H9 (cell line): ENCODE measurements around the gene KATNB1. TPM values are rescaled to one million over a fixed set of nuclear protein-coding genes. Genes with fewer than 3 reads are reported as not detected.

Source experiments
- DNase-seq: peaks from one replicate; pipeline ENCODE4 v3.0.0-alpha.2; 2017
- H2AFZ ChIP-seq: one replicate; pipeline ENCODE4 v1.6.1; 2013; ENCODE audit warnings: mild to moderate bottlenecking, low read length, control low read depth, moderate library complexity
- H2AK5ac ChIP-seq: 2 replicates; pipeline ENCODE4 v1.6.1; 2013; ENCODE audit warnings: low read length, control low read depth, mixed read lengths; ENCODE audit not compliant: insufficient read length
- H2BK120ac ChIP-seq: one replicate; pipeline ENCODE4 v1.6.1; 2013; ENCODE audit warnings: low read depth, mild to moderate bottlenecking, low read length, control low read depth, inconsistent platforms; ENCODE audit not compliant: poor library complexity, severe bottlenecking
- H2BK12ac ChIP-seq: 2 replicates; pipeline ENCODE4 v1.6.1; 2013; ENCODE audit warnings: low read length, control low read depth, mixed read lengths, low read depth; ENCODE audit not compliant: insufficient read length
- H2BK15ac ChIP-seq: 2 replicates; pipeline ENCODE4 v1.6.1; 2013; ENCODE audit warnings: low read depth, low read length, control low read depth
- H2BK20ac ChIP-seq: one replicate; pipeline ENCODE4 v1.6.1; 2013; ENCODE audit warnings: low read depth, mild to moderate bottlenecking, low read length, control low read depth, inconsistent platforms; ENCODE audit not compliant: poor library complexity, severe bottlenecking
- H2BK5ac ChIP-seq: 2 replicates; pipeline ENCODE4 v1.6.1; 2013; ENCODE audit warnings: low read length, control low read depth, mixed read lengths; ENCODE audit not compliant: insufficient read length
- H3K14ac ChIP-seq: 2 replicates; pipeline ENCODE4 v1.6.1; 2013; ENCODE audit warnings: low read length, control low read depth; ENCODE audit not compliant: insufficient read depth
- H3K18ac ChIP-seq: 2 replicates; pipeline ENCODE4 v1.6.1; 2013; ENCODE audit warnings: low read depth, mild to moderate bottlenecking, mixed read lengths, low read length, control low read depth; ENCODE audit not compliant: insufficient read length
- H3K23ac ChIP-seq: 2 replicates; pipeline ENCODE4 v1.6.1; 2013; ENCODE audit warnings: low read length, control low read depth, mixed read lengths, low read depth; ENCODE audit not compliant: insufficient read length
- H3K23me2 ChIP-seq: 2 replicates; pipeline ENCODE4 v1.6.1; 2013; ENCODE audit warnings: low read depth, mild to moderate bottlenecking, mixed read lengths, low read length, control low read depth; ENCODE audit not compliant: insufficient read length, poor library complexity, severe bottlenecking
- H3K27ac ChIP-seq: 2 replicates; pipeline ENCODE4 v1.5.1; 2013; ENCODE audit warnings: low read length, control low read depth, mixed read lengths, low read depth; ENCODE audit not compliant: insufficient read length
- H3K27me3 ChIP-seq: 2 replicates; pipeline ENCODE4 v1.6.1; 2013; ENCODE audit warnings: low read length, control low read depth, inconsistent platforms; ENCODE audit not compliant: insufficient read depth
- H3K4ac ChIP-seq: 2 replicates; pipeline ENCODE4 v1.6.1; 2013; ENCODE audit warnings: low read depth, mild to moderate bottlenecking, control low read depth, inconsistent platforms, low read length, moderate library complexity
- H3K4me1 ChIP-seq: 2 replicates; pipeline ENCODE4 v1.6.1; 2013; ENCODE audit warnings: low read length, control low read depth, inconsistent platforms; ENCODE audit not compliant: insufficient read depth
- H3K4me2 ChIP-seq: 2 replicates; pipeline ENCODE4 v1.6.1; 2013; ENCODE audit warnings: low read length, control low read depth, mixed read lengths; ENCODE audit not compliant: insufficient read length, insufficient read depth
- H3K56ac ChIP-seq: 2 replicates; pipeline ENCODE4 v1.6.1; 2013; ENCODE audit warnings: low read depth, mild to moderate bottlenecking, mixed read lengths, low read length, control low read depth; ENCODE audit not compliant: insufficient read length
- H3K79me1 ChIP-seq: 2 replicates; pipeline ENCODE4 v1.6.1; 2013; ENCODE audit warnings: low read depth, mild to moderate bottlenecking, moderate library complexity, low read length, control low read depth, inconsistent platforms; ENCODE audit not compliant: insufficient read depth, poor library complexity, severe bottlenecking
- H3K79me2 ChIP-seq: 2 replicates; pipeline ENCODE4 v1.6.1; 2013; ENCODE audit warnings: low read length, control low read depth, inconsistent platforms; ENCODE audit not compliant: insufficient read depth
- H3K9ac ChIP-seq: 2 replicates; pipeline ENCODE4 v1.6.1; 2013; ENCODE audit warnings: low read length, control low read depth, mixed read lengths; ENCODE audit not compliant: insufficient read length; ENCODE audit errors: extremely low read depth
- H3K9me3 ChIP-seq: one replicate; pipeline ENCODE4 v1.6.1; 2013; ENCODE audit warnings: low read depth, low read length, inconsistent platforms; ENCODE audit not compliant: control insufficient read depth
- H3T11ph ChIP-seq: one replicate; pipeline ENCODE4 v1.6.1; 2013; ENCODE audit warnings: mild to moderate bottlenecking, low read length, control low read depth, inconsistent platforms
- H4K20me1 ChIP-seq: one replicate; pipeline ENCODE4 v1.6.1; 2013; ENCODE audit not compliant: control insufficient read depth, insufficient read length, insufficient read depth
- H4K5ac ChIP-seq: 2 replicates; pipeline ENCODE4 v1.6.1; 2013; ENCODE audit warnings: low read depth, mild to moderate bottlenecking, mixed read lengths, low read length, control low read depth; ENCODE audit not compliant: insufficient read length
- H4K8ac ChIP-seq: replicated peaks from 2 replicates; pipeline ENCODE4 v1.6.1; 2013; ENCODE audit warnings: low read length, control low read depth, mixed read lengths, low read depth; ENCODE audit not compliant: insufficient read length
- H4K91ac ChIP-seq: 2 replicates; pipeline ENCODE4 v1.6.1; 2013; ENCODE audit warnings: low read depth, mild to moderate bottlenecking, moderate library complexity, mixed read lengths, low read length, control low read depth; ENCODE audit not compliant: insufficient read length
- H3K27ac Mint-ChIP-seq, 3 experiments: 2 replicates in 2 of 3; 3 replicates in 1 of 3; pipeline ENCODE4 v1.8.0; 2020 to 2021; ENCODE audit warnings: mixed read lengths in 3 of 3, mild to moderate bottlenecking in 1 of 3, moderate library complexity in 1 of 3
- H3K27me3 Mint-ChIP-seq: 2 replicates; pipeline ENCODE4 v1.8.0; 2021; ENCODE audit warnings: low read depth, mild to moderate bottlenecking, moderate library complexity, mixed read lengths
- H3K36me3 Mint-ChIP-seq, 3 experiments: 2 replicates in 2 of 3; 3 replicates in 1 of 3; pipeline ENCODE4 v1.8.0; 2020 to 2021; ENCODE audit warnings: low read depth in 3 of 3, mixed read lengths in 3 of 3; ENCODE audit not compliant: insufficient read depth in 1 of 3
- H3K4me1 Mint-ChIP-seq, 2 experiments: 2 replicates each; pipeline ENCODE4 v1.8.0; 2020; ENCODE audit warnings: mixed read lengths in 2 of 2
- H3K4me3 Mint-ChIP-seq, 2 experiments: 2 replicates in 1 of 2; 3 replicates in 1 of 2; pipeline ENCODE4 v1.8.0; 2020 to 2021; ENCODE audit warnings: mild to moderate bottlenecking in 2 of 2, mixed read lengths in 2 of 2, moderate library complexity in 1 of 2
- H3K9me3 Mint-ChIP-seq, 2 experiments: 2 replicates in 1 of 2; 3 replicates in 1 of 2; pipeline ENCODE4 v1.8.0; 2020; ENCODE audit warnings: mild to moderate bottlenecking in 2 of 2, mixed read lengths in 2 of 2, moderate library complexity in 1 of 2
- WGBS: extraction: QIAGEN DNeasy Blood & Tissue Kit; methylation state at CpG from one replicate; pipeline ENCODE4 v1.1.7; 2013; ENCODE audit warnings: missing lambda C conversion rate, low lambda C conversion rate, mixed read lengths; ENCODE audit not compliant: insufficient read length; ENCODE audit errors: extremely low coverage; 5-methylcytosine and 5-hydroxymethylcytosine counted together
- total RNA-seq: library from RNA; stranded (reverse); gene quantifications from 2 replicates; pipeline ENCODE4 v1.2.1, GENCODE V29; 2021
- TF ChIP-seq, protein P1 (sequence below): fragments of 200-600 bp; sonication (generic); conservative IDR thresholded peaks from 3 replicates; pipeline ENCODE4 v1.8.0; 2021; ENCODE audit warnings: antibody characterized with exemption, mild to moderate bottlenecking

The KATNB1 gene
- total RNA-seq, 1 experiment from 2014 or later: 29.9 TPM

DNA sequence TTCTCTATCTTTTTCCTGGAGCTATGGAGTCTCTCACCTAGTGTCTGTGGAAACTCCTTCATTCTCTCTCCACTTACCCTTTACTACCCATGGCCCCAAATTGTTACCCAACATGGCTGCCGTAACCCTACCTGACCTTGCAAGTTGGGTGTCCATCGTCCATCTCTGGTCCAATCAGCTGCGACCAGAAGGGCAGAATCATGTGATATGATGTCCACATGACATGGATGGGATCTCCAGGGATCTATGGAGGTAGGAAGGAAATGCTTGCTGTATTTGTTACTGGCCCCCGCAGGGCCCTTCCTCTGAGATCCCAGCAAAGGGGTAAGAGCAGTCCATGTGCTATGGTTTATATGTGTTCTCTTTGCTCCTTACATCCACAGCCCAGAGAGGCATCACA lies 49.0 kb upstream of the KATNB1 start:
- no peak overlapping the region for H3K56ac ChIP-seq
- H3T11ph ChIP-seq: no peak overlapping the region
- Mint-ChIP-seq H3K27ac (no peak overlapping the region; a peak in 1 of 7 replicates), H3K4me1 (peaks cover 3 to 25% of the 10 kb centered on the region in 2 experiments; a peak in 3 of 4 replicates), H3K36me3 (no peaks in the 10 kb centered on the region), H3K4me3 (no peak overlapping the region), H3K9me3 (no peaks in the 10 kb centered on the region), H3K27me3 (peaks cover 6% of the 10 kb centered on the region; the same call in 1 of the 2 replicates)
- TF ChIP-seq, protein P1, sequence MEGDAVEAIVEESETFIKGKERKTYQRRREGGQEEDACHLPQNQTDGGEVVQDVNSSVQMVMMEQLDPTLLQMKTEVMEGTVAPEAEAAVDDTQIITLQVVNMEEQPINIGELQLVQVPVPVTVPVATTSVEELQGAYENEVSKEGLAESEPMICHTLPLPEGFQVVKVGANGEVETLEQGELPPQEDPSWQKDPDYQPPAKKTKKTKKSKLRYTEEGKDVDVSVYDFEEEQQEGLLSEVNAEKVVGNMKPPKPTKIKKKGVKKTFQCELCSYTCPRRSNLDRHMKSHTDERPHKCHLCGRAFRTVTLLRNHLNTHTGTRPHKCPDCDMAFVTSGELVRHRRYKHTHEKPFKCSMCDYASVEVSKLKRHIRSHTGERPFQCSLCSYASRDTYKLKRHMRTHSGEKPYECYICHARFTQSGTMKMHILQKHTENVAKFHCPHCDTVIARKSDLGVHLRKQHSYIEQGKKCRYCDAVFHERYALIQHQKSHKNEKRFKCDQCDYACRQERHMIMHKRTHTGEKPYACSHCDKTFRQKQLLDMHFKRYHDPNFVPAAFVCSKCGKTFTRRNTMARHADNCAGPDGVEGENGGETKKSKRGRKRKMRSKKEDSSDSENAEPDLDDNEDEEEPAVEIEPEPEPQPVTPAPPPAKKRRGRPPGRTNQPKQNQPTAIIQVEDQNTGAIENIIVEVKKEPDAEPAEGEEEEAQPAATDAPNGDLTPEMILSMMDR: no peak
- H3K9me3 ChIP-seq: no peaks in the 10 kb centered on the region
- H3K79me2 ChIP-seq: no peaks in the 10 kb centered on the region
- no peaks in the 10 kb centered on the region for H3K23me2 ChIP-seq
- no peaks in the 10 kb centered on the region for H3K4me1 ChIP-seq
- no peak overlapping the region for H2BK20ac ChIP-seq
- no peaks in the 10 kb centered on the region for H4K20me1 ChIP-seq
- no peak overlapping the region for H3K14ac ChIP-seq
- H4K8ac ChIP-seq: no peak overlapping the region
- H3K4ac ChIP-seq: no peak overlapping the region
- no peak overlapping the region for H2BK12ac ChIP-seq
- H4K5ac ChIP-seq: no peak overlapping the region
- no peak overlapping the region for H3K27ac ChIP-seq
- H3K23ac ChIP-seq: no peak overlapping the region
- no peak overlapping the region for H2BK120ac ChIP-seq
- no peak overlapping the region for H2AK5ac ChIP-seq
- H3K9ac ChIP-seq: no peak overlapping the region
- no peak overlapping the region for H3K4me2 ChIP-seq
- DNase-seq: no peak
- H2AFZ ChIP-seq: no peak overlapping the region
- H2BK15ac ChIP-seq: no peak overlapping the region
- H3K18ac ChIP-seq: no peak overlapping the region
- H4K91ac ChIP-seq: no peak overlapping the region
- no peaks in the 10 kb centered on the region for H3K27me3 ChIP-seq
- H3K79me1 ChIP-seq: no peaks in the 10 kb centered on the region
- WGBS: no CpG with 5 or more reads among the region's 4 CpGs
- no peak overlapping the region for H2BK5ac ChIP-seq
